DMS153 (cell line): ENCODE data around the gene SYT6.
"Not testable (repeated sequence)": the region's sequence is repeated elsewhere in the genome, so short reads cannot be mapped to it uniquely, and the experiment has no call there.

Source experiments
- DNase-seq: peaks from one replicate; lab custom pipeline; 2025; lab: John Stamatoyannopoulos, UW

The SYT6 gene

GRCh38 chr1:114069762-114070161 is 83.9 kb downstream of the SYT6 start:
- DNase-seq = not testable (repeated sequence)

GRCh38 chr1:114068684-114069083 is 85.0 kb downstream of the SYT6 start:
- DNase-seq = not testable (repeated sequence)

GRCh38 chr1:114065671-114066070 is 88.0 kb downstream of the SYT6 start:
- DNase-seq = not testable (repeated sequence)

- DNase-seq = no peak
Observed at GRCh38 chr1:114063544-114063943, 90.1 kb downstream of the SYT6 start.

- DNase-seq = no peak
Observed at GRCh38 chr1:114062477-114063099, 91.1 kb downstream of the SYT6 start.

- no peak for DNase-seq
Observed at GRCh38 chr1:114061121-114061830, 92.4 kb downstream of the SYT6 start.

- not testable (repeated sequence) for DNase-seq
Observed at GRCh38 chr1:114058236-114058635, 95.4 kb downstream of the SYT6 start.

- DNase-seq = no peak
Observed at GRCh38 chr1:114054148-114054547, 99.5 kb downstream of the SYT6 start.

GRCh38 chr1:114048232-114048631 is 105.4 kb downstream of the SYT6 start:
- no peak for DNase-seq

GRCh38 chr1:114043548-114043947 is 110.1 kb downstream of the SYT6 start:
- no peak for DNase-seq

- no peak for DNase-seq
Observed at GRCh38 chr1:114043054-114043453, 110.6 kb downstream of the SYT6 start.

GRCh38 chr1:114040273-114041015 is 113.2 kb downstream of the SYT6 start:
- no peak for DNase-seq
